H1 (cell line): ENCODE results near the gene CACNA2D4. TPM values are rescaled to one million over a fixed set of nuclear protein-coding genes. Genes with fewer than 3 reads are reported as not detected.

Experiments used
- ASH2L ChIP-seq: fragments of 200-600, 300-600 bp; sonication (generic); IDR thresholded peaks from one replicate; pipeline ENCODE4 v1.7.1; 2017; ENCODE audit warnings: low read length
- JUND ChIP-seq: IDR thresholded peaks from 2 replicates; pipeline ENCODE4 v1.6.1; 2011; ENCODE audit warnings: mild to moderate bottlenecking, improper control_type of control experiment, low read length
- RFX5 ChIP-seq: IDR thresholded peaks from 2 replicates; pipeline ENCODE4 v1.6.1; 2011; ENCODE audit warnings: low read depth, low read length, improper control_type of control experiment, borderline replicate concordance
- SAP30 ChIP-seq: fragments of 300-600 bp; sonication (generic); IDR thresholded peaks from 2 replicates; pipeline ENCODE4 v1.7.1; 2012; ENCODE audit warnings: low read length, moderate library complexity, mild to moderate bottlenecking, inconsistent platforms; ENCODE audit not compliant: insufficient read depth, insufficient replicate concordance
- TAF7 ChIP-seq: optimal IDR thresholded peaks from 2 replicates; pipeline ENCODE3; 2011; ENCODE audit warnings: low read depth, mild to moderate bottlenecking, inconsistent platforms, low read length, moderate library complexity, borderline replicate concordance
- polyA plus RNA-seq, 7 experiments: library from polyadenylated mRNA; depleted of rRNA in 3 of 7; stranded (reverse) in 5 of 7; unstranded in 2 of 7; fragments of >200 nt in 5 of 7; fragments of 200-250 nt in 2 of 7; gene quantifications; 1 replicate in 5 of 7; 2 replicates in 1 of 7; 4 replicates in 1 of 7; pipeline versions ENCODE4 v1.2.1 to v1.2.3, GENCODE V29; 2011 to 2013; ENCODE audit warnings: missing spikeins in 2 of 7, mixed read lengths in 2 of 7
- total RNA-seq: library from RNA; stranded (reverse); fragmentation: NEBNext Ultra II Directional; extraction: Animal tissue kit (Norgen Biotek cat#: 25700); gene quantifications from 2 replicates; pipeline ENCODE4 v1.2.1, GENCODE V29; 2021
- TF ChIP-seq, protein P1 (sequence below): fragments of 300-600 bp; sonication (generic); IDR thresholded peaks from 2 replicates; pipeline ENCODE4 v1.7.1; 2012; ENCODE audit warnings: low read length, moderate library complexity, mild to moderate bottlenecking, inconsistent platforms; ENCODE audit not compliant: insufficient replicate concordance

The CACNA2D4 gene
- total and polyA plus RNA-seq, 2 of the 8 experiments (the other 6 are each of a cell fraction or from before 2014, with no cell fraction given) = 0.44 to 0.88 TPM

DNA sequence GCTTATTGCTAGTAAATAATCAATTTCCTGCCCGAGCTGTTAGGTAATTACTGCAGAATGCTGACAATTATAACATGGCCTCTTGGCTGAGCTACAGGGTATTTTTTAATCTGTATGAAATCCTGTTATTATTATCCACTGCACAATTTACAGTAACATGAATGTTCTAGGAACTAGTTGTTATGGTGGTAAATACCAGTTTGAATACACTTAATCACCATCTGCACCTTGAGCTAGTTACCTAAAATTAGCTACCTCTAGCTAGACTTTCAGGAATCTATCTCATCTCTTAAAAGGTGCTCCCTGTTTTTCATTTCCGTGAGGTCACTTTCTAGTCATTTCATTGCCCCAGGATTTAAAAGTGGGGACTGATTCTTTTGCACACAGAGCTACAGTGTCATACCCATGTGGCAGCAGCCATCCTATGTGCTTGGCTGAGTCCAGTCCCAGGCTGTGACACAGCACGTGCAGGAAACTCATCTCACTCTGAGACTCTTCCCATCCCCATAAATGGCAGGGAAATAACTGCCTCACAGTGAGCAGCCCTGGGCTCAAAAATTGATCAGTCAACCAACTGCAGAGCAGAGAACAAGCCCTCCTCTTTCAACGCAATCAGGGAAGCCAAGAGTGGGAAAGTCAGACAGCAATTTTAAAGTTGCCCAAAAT is 48.2 kb upstream of the CACNA2D4 start (continued):
- TF ChIP-seq ASH2L (no peak), JUND (no peak), RFX5 (no peak), TAF7 (no peak), SAP30 (no peak)
- TF ChIP-seq, protein P1, sequence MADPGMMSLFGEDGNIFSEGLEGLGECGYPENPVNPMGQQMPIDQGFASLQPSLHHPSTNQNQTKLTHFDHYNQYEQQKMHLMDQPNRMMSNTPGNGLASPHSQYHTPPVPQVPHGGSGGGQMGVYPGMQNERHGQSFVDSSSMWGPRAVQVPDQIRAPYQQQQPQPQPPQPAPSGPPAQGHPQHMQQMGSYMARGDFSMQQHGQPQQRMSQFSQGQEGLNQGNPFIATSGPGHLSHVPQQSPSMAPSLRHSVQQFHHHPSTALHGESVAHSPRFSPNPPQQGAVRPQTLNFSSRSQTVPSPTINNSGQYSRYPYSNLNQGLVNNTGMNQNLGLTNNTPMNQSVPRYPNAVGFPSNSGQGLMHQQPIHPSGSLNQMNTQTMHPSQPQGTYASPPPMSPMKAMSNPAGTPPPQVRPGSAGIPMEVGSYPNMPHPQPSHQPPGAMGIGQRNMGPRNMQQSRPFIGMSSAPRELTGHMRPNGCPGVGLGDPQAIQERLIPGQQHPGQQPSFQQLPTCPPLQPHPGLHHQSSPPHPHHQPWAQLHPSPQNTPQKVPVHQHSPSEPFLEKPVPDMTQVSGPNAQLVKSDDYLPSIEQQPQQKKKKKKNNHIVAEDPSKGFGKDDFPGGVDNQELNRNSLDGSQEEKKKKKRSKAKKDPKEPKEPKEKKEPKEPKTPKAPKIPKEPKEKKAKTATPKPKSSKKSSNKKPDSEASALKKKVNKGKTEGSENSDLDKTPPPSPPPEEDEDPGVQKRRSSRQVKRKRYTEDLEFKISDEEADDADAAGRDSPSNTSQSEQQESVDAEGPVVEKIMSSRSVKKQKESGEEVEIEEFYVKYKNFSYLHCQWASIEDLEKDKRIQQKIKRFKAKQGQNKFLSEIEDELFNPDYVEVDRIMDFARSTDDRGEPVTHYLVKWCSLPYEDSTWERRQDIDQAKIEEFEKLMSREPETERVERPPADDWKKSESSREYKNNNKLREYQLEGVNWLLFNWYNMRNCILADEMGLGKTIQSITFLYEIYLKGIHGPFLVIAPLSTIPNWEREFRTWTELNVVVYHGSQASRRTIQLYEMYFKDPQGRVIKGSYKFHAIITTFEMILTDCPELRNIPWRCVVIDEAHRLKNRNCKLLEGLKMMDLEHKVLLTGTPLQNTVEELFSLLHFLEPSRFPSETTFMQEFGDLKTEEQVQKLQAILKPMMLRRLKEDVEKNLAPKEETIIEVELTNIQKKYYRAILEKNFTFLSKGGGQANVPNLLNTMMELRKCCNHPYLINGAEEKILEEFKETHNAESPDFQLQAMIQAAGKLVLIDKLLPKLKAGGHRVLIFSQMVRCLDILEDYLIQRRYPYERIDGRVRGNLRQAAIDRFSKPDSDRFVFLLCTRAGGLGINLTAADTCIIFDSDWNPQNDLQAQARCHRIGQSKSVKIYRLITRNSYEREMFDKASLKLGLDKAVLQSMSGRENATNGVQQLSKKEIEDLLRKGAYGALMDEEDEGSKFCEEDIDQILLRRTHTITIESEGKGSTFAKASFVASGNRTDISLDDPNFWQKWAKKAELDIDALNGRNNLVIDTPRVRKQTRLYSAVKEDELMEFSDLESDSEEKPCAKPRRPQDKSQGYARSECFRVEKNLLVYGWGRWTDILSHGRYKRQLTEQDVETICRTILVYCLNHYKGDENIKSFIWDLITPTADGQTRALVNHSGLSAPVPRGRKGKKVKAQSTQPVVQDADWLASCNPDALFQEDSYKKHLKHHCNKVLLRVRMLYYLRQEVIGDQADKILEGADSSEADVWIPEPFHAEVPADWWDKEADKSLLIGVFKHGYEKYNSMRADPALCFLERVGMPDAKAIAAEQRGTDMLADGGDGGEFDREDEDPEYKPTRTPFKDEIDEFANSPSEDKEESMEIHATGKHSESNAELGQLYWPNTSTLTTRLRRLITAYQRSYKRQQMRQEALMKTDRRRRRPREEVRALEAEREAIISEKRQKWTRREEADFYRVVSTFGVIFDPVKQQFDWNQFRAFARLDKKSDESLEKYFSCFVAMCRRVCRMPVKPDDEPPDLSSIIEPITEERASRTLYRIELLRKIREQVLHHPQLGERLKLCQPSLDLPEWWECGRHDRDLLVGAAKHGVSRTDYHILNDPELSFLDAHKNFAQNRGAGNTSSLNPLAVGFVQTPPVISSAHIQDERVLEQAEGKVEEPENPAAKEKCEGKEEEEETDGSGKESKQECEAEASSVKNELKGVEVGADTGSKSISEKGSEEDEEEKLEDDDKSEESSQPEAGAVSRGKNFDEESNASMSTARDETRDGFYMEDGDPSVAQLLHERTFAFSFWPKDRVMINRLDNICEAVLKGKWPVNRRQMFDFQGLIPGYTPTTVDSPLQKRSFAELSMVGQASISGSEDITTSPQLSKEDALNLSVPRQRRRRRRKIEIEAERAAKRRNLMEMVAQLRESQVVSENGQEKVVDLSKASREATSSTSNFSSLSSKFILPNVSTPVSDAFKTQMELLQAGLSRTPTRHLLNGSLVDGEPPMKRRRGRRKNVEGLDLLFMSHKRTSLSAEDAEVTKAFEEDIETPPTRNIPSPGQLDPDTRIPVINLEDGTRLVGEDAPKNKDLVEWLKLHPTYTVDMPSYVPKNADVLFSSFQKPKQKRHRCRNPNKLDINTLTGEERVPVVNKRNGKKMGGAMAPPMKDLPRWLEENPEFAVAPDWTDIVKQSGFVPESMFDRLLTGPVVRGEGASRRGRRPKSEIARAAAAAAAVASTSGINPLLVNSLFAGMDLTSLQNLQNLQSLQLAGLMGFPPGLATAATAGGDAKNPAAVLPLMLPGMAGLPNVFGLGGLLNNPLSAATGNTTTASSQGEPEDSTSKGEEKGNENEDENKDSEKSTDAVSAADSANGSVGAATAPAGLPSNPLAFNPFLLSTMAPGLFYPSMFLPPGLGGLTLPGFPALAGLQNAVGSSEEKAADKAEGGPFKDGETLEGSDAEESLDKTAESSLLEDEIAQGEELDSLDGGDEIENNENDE = no peak
